Urinary bladder (tissue), 4 donors: ENCODE data around the gene DTNA. TPM values are rescaled to one million over a fixed set of nuclear protein-coding genes. Genes with fewer than 3 reads are reported as not detected.
"Not testable (repeated sequence)": the region's sequence is repeated elsewhere in the genome, so short reads cannot be mapped to it uniquely, and the experiment has no call there.

ENCODE experiments used
- DNase-seq: peaks from one replicate; pipeline ENCODE4 v3.0.0-alpha.2; 2015; ENCODE audit errors: extremely low spot score
- H3K27ac ChIP-seq: one replicate; pipeline ENCODE4 v1.5.1; 2013; ENCODE audit warnings: low read depth, mild to moderate bottlenecking, moderate library complexity
- H3K36me3 ChIP-seq: one replicate; pipeline ENCODE4 v1.6.1; 2013; ENCODE audit warnings: mild to moderate bottlenecking, moderate library complexity; ENCODE audit not compliant: insufficient read depth
- H3K4me1 ChIP-seq: one replicate; pipeline ENCODE4 v1.6.1; 2013; ENCODE audit warnings: mild to moderate bottlenecking, moderate library complexity; ENCODE audit not compliant: insufficient read depth
- H3K4me3 ChIP-seq: one replicate; pipeline ENCODE4 v1.5.1; 2013; ENCODE audit warnings: low read depth, low read length
- WGBS: extraction: QIAGEN DNeasy Blood & Tissue Kit; methylation state at CpG from one replicate; pipeline ENCODE4 v1.1.7; 2013; 5-methylcytosine and 5-hydroxymethylcytosine counted together
- polyA plus RNA-seq: library from polyadenylated mRNA; stranded (reverse); fragments of 200-250 nt; gene quantifications from one replicate; pipeline ENCODE4 v1.2.3, GENCODE V29; 2013
- total RNA-seq: library from RNA; depleted of rRNA; stranded (reverse); fragments of >200 nt; gene quantifications from one replicate; pipeline ENCODE4 v1.2.3, GENCODE V29; 2014
- donor health status: healthy with polysubstance abuse.
- donor health status: healthy.

DTNA gene
- total and polyA plus RNA-seq, 2 donors: 31.7 to 119 TPM

- H3K4me3 ChIP-seq: no peak overlapping the region
- no peaks in the 10 kb centered on the region for H3K4me1 ChIP-seq
- 82% methylated on average over 2 of the region's 2 CpGs for WGBS
- H3K27ac ChIP-seq: no peak overlapping the region
- DNase-seq: no peak
- no peaks in the 10 kb centered on the region for H3K36me3 ChIP-seq
These were observed 5.3 kb upstream of the DTNA start for GRCh38 chr18:34704823-34705222.

- Histone ChIP-seq H3K4me1 (no peaks in the 10 kb centered on the region), H3K4me3 (no peak overlapping the region), H3K36me3 (no peaks in the 10 kb centered on the region), H3K27ac (peak overlapping the region; percentile 10)
- DNase-seq: peak; percentile 79
- 6% methylated on average over 4 of the region's 4 CpGs for WGBS
These were observed 2.4 kb upstream of the DTNA start for GRCh38 chr18:34707670-34708069.

- WGBS: 60% methylated on average over 3 of the region's 3 CpGs
- Histone ChIP-seq H3K36me3 (no peaks in the 10 kb centered on the region), H3K27ac (no peak overlapping the region), H3K4me3 (no peak overlapping the region), H3K4me1 (no peaks in the 10 kb centered on the region)
- DNase-seq: no peak
These were observed 994 bp upstream of the DTNA start for GRCh38 chr18:34709104-34709503.

GRCh38 chr18:34710458-34710914, 388 bp downstream of the DTNA start:
- H3K27ac ChIP-seq: no peak overlapping the region
- 14% methylated on average over 6 of the region's 6 CpGs for WGBS

GRCh38 chr18:34710934-34711333, 836 bp downstream of the DTNA start:
- H3K4me1 ChIP-seq: no peaks in the 10 kb centered on the region
- DNase-seq: no peak
- peak overlapping the region; percentile 38 for H3K27ac ChIP-seq
- H3K4me3 ChIP-seq: no peak overlapping the region
- 24% methylated on average over 5 of the region's 5 CpGs for WGBS
- H3K36me3 ChIP-seq: no peaks in the 10 kb centered on the region

More at GRCh38 chr18:34710458-34710914, 388 bp downstream of the DTNA start:
- no peak for DNase-seq
- Histone ChIP-seq H3K36me3 (no peaks in the 10 kb centered on the region), H3K4me1 (no peaks in the 10 kb centered on the region), H3K4me3 (no peak overlapping the region)

GRCh38 chr18:34716111-34716510, 6.0 kb downstream of the DTNA start:
- not testable (repeated sequence) for H3K4me3 ChIP-seq, H3K27ac ChIP-seq, H3K36me3 ChIP-seq, H3K4me1 ChIP-seq, DNase-seq
- 94% methylated on average over 14 of the region's 14 CpGs for WGBS

- Histone ChIP-seq H3K4me3 (no peak overlapping the region), H3K27ac (no peak overlapping the region), H3K4me1 (no peaks in the 10 kb centered on the region), H3K36me3 (no peaks in the 10 kb centered on the region)
- WGBS: 83% methylated on average over 1 of the region's 1 CpG
- no peak for DNase-seq
These were observed 8.5 kb downstream of the DTNA start for GRCh38 chr18:34718610-34719009.

- no peak for DNase-seq
- Histone ChIP-seq H3K4me3 (no peak overlapping the region), H3K4me1 (no peaks in the 10 kb centered on the region), H3K27ac (no peak overlapping the region), H3K36me3 (no peaks in the 10 kb centered on the region)
- 98% methylated on average over 1 of the region's 1 CpG for WGBS
These were observed 10.1 kb downstream of the DTNA start for GRCh38 chr18:34720220-34720619.

GRCh38 chr18:34723143-34723542, 13.0 kb downstream of the DTNA start:
- Histone ChIP-seq H3K4me3 (no peak overlapping the region), H3K4me1 (no peaks in the 10 kb centered on the region), H3K36me3 (no peaks in the 10 kb centered on the region), H3K27ac (no peak overlapping the region)
- no peak for DNase-seq
- WGBS: 68% methylated on average over 3 of the region's 3 CpGs

- H3K36me3 ChIP-seq, H3K27ac ChIP-seq, H3K4me1 ChIP-seq, H3K4me3 ChIP-seq, DNase-seq: not testable (repeated sequence)
- WGBS: 89% methylated on average over 6 of the region's 6 CpGs
These were observed 15.6 kb downstream of the DTNA start for GRCh38 chr18:34725737-34726136.

GRCh38 chr18:34726286-34727004, 16.3 kb downstream of the DTNA start:
- Histone ChIP-seq H3K4me3 (no peak overlapping the region), H3K27ac (no peak overlapping the region), H3K4me1 (no peaks in the 10 kb centered on the region), H3K36me3 (no peaks in the 10 kb centered on the region)
- WGBS: 64% methylated on average over 5 of the region's 5 CpGs
- no peak for DNase-seq

- H3K4me1 ChIP-seq: no peaks in the 10 kb centered on the region
- 43% methylated on average over 2 of the region's 2 CpGs for WGBS
- no peak for DNase-seq
- no peaks in the 10 kb centered on the region for H3K36me3 ChIP-seq
- no peak overlapping the region for H3K4me3 ChIP-seq
- H3K27ac ChIP-seq: no peak overlapping the region
These were observed 19.2 kb downstream of the DTNA start for GRCh38 chr18:34729264-34729663.

- WGBS: 40% methylated on average over 2 of the region's 2 CpGs
- no peak overlapping the region for H3K27ac ChIP-seq
These were observed 19.8 kb downstream of the DTNA start for GRCh38 chr18:34729740-34730355.

GRCh38 chr18:34730774-34731173, 20.7 kb downstream of the DTNA start:
- no peak overlapping the region for H3K27ac ChIP-seq
- no peak overlapping the region for H3K4me3 ChIP-seq
- no peaks in the 10 kb centered on the region for H3K4me1 ChIP-seq
- H3K36me3 ChIP-seq: no peaks in the 10 kb centered on the region
- no peak for DNase-seq

More at GRCh38 chr18:34729740-34730355, 19.8 kb downstream of the DTNA start:
- no peak for DNase-seq
- Histone ChIP-seq H3K4me3 (no peak overlapping the region), H3K4me1 (no peaks in the 10 kb centered on the region), H3K36me3 (no peaks in the 10 kb centered on the region)
